Sigmoid colon (tissue), 7 donors: ENCODE results near the gene SIM2. TPM values are rescaled to one million over a fixed set of nuclear protein-coding genes. Genes with fewer than 3 reads are reported as not detected.

ENCODE experiments used
- DNase-seq: peaks from one replicate; pipeline ENCODE4 v3.0.0-alpha.2; 2019
- H3K27ac ChIP-seq, 4 donors: fragments of 200-600 bp; sonication (generic); one replicate each; pipeline ENCODE4 v1.5.1; 2016 to 2019; ENCODE audit warnings: mild to moderate bottlenecking in 1 of 4
- H3K27me3 ChIP-seq, 3 donors: fragments of 200-600 bp; sonication (generic); one replicate each; pipeline ENCODE4 v1.5.1; 2019; ENCODE audit warnings: mild to moderate bottlenecking in 1 of 3
- H3K36me3 ChIP-seq, 4 donors: fragments of 200-600 bp; sonication (generic); one replicate each; pipeline ENCODE4 v1.5.1; 2016 to 2019
- H3K4me1 ChIP-seq, 4 donors: fragments of 200-600 bp; sonication (generic); one replicate each; pipeline ENCODE4 v1.5.1; 2017 to 2019
- H3K4me3 ChIP-seq, 4 donors: fragments of 200-600 bp; sonication (generic); one replicate each; pipeline ENCODE4 v1.5.1; 2017 to 2019; ENCODE audit warnings: mild to moderate bottlenecking in 2 of 4, moderate library complexity in 1 of 4
- H3K9me3 ChIP-seq, 4 donors: fragments of 200-600 bp in 3 of 4; sonication (generic) in 3 of 4; one replicate each; pipeline versions ENCODE4 v1.5.1 to v1.6.1; 2013 to 2019
- EP300 ChIP-seq, 4 donors: sonication (generic); formaldehyde crosslinking; IDR thresholded peaks; one replicate each; pipeline ENCODE4 v1.6.1; 2017; ENCODE audit warnings: antibody characterized with exemption in 4 of 4
- POLR2A ChIP-seq, 2 donors: fragments of 450-650 bp; IDR thresholded peaks; one replicate each; pipeline ENCODE4 v1.6.1; 2016; ENCODE audit warnings: antibody characterized with exemption in 2 of 2, mild to moderate bottlenecking in 2 of 2, moderate library complexity in 2 of 2
- POLR2AphosphoS5 ChIP-seq, 4 donors: sonication (generic); formaldehyde crosslinking; IDR thresholded peaks; one replicate each; pipeline ENCODE4 v1.6.1; 2017; ENCODE audit warnings: antibody characterized with exemption in 4 of 4
- WGBS, 2 donors: extraction: QIAGEN DNeasy Blood & Tissue Kit; methylation state at CpG; one replicate each; pipeline ENCODE4 v1.1.7; 2013; 5-methylcytosine and 5-hydroxymethylcytosine counted together
- intact Hi-C: fragments of 100-400 bp; cut with DNase I; formaldehyde crosslinking; loops from one replicate; pipeline ENCODE4 v1.15.1; 2023
- polyA plus RNA-seq, 3 donors: library from polyadenylated mRNA; stranded (reverse); fragments of 200-250 nt; gene quantifications; one replicate each; pipeline ENCODE4 v1.2.3, GENCODE V29; 2013
- total RNA-seq, 4 donors: library from RNA; depleted of rRNA; stranded (reverse); fragments of >200 nt; gene quantifications; one replicate each; pipeline ENCODE4 v1.1.0, GENCODE V29; 2016
- TF ChIP-seq, protein P1 (sequence below), 4 experiments: fragments of 450-650 bp in 3 of 4; fragments of 200-600 bp in 1 of 4; IDR thresholded peaks; one replicate each; pipeline ENCODE4 v1.5.1; 2016 to 2019; ENCODE audit warnings: antibody characterized with exemption in 4 of 4, mild to moderate bottlenecking in 3 of 4, moderate library complexity in 2 of 4
- donor health status: healthy with polysubstance abuse.
- donor health status: Bipolar disorder and iron deficiency.
- donor health status: healthy.

Gene SIM2
- total and polyA plus RNA-seq, 7 donors = 0.01 to 0.60 TPM; not detected in 5

DNA sequence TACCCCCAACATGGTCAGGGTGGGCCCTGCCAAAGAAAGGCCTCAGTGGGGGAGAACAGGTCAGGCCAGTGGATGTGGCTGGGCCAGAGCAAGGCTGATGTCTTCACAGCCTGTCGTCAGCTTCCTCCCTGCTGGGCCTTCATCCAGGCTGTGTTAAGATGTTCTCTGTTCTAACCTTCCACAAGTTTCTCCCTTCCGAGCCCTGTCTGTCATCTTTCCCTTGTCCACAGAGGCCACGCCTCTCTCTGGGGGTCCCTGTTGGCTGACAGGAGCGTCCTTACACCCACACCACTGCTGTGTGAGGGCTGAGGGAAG lies 36.2 kb downstream of the SIM2 start:
- DNase-seq = no peak
- Histone ChIP-seq H3K4me3 (no peak overlapping the region), H3K36me3 (no peaks in the 10 kb centered on the region), H3K27me3 (peaks cover 0 to 58% (median 7%) of the 10 kb centered on the region in 3 donors), H3K27ac (no peak overlapping the region), H3K9me3 (peaks cover 0 to 4% (median 0%) of the 10 kb centered on the region in 4 donors), H3K4me1 (no peaks in the 10 kb centered on the region)
- intact Hi-C loops = no loop called here
- no peak for TF ChIP-seq POLR2AphosphoS5 (IDR thresholded peaks at IDR 0.05)
- TF ChIP-seq POLR2A (IDR thresholded peaks at IDR 0.05) = no peak
- TF ChIP-seq, protein P1, sequence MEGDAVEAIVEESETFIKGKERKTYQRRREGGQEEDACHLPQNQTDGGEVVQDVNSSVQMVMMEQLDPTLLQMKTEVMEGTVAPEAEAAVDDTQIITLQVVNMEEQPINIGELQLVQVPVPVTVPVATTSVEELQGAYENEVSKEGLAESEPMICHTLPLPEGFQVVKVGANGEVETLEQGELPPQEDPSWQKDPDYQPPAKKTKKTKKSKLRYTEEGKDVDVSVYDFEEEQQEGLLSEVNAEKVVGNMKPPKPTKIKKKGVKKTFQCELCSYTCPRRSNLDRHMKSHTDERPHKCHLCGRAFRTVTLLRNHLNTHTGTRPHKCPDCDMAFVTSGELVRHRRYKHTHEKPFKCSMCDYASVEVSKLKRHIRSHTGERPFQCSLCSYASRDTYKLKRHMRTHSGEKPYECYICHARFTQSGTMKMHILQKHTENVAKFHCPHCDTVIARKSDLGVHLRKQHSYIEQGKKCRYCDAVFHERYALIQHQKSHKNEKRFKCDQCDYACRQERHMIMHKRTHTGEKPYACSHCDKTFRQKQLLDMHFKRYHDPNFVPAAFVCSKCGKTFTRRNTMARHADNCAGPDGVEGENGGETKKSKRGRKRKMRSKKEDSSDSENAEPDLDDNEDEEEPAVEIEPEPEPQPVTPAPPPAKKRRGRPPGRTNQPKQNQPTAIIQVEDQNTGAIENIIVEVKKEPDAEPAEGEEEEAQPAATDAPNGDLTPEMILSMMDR (IDR thresholded peaks at IDR 0.05) = no peak
- TF ChIP-seq EP300 (IDR thresholded peaks at IDR 0.05) = no peak
- 68 to 70% methylated on average over 4 of the region's 4 CpGs for WGBS, 2 donors

- Histone ChIP-seq H3K36me3 (no peaks in the 10 kb centered on the region), H3K4me3 (no peak overlapping the region), H3K27me3 (peaks cover 0 to 51% (median 7%) of the 10 kb centered on the region in 3 donors), H3K9me3 (peaks cover 0 to 4% (median 0%) of the 10 kb centered on the region in 4 donors), H3K27ac (no peak overlapping the region), H3K4me1 (no peaks in the 10 kb centered on the region)
- WGBS, 2 donors = 85 to 86% methylated on average over 15 of the region's 15 CpGs
- TF ChIP-seq POLR2A (IDR thresholded peaks at IDR 0.05) (no peak), POLR2AphosphoS5 (IDR thresholded peaks at IDR 0.05) (no peak), EP300 (IDR thresholded peaks at IDR 0.05) (no peak)
- TF ChIP-seq, protein P1 (IDR thresholded peaks at IDR 0.05) = no peak
- DNase-seq = no peak
- intact Hi-C loops = no loop called here
Measured at GRCh38 chr21:36735724-36736320, 36.9 kb downstream of the SIM2 start.

GRCh38 chr21:36738489-36739126 lies 39.7 kb downstream of the SIM2 start:
- Histone ChIP-seq H3K36me3 (no peaks in the 10 kb centered on the region), H3K27me3 (peaks cover 0 to 37% (median 7%) of the 10 kb centered on the region in 3 donors), H3K27ac (no peak overlapping the region), H3K4me1 (no peaks in the 10 kb centered on the region), H3K4me3 (no peak overlapping the region), H3K9me3 (peaks cover 0 to 4% (median 0%) of the 10 kb centered on the region in 4 donors)
- peak; percentile 35 for DNase-seq
- intact Hi-C loops = no loop called here
- 76 to 80% methylated on average over 12 of the region's 12 CpGs for WGBS, 2 donors
- TF ChIP-seq POLR2A (IDR thresholded peaks at IDR 0.05) (no peak), POLR2AphosphoS5 (IDR thresholded peaks at IDR 0.05) (no peak)
- TF ChIP-seq, protein P1 (IDR thresholded peaks at IDR 0.05) = no peak

DNA sequence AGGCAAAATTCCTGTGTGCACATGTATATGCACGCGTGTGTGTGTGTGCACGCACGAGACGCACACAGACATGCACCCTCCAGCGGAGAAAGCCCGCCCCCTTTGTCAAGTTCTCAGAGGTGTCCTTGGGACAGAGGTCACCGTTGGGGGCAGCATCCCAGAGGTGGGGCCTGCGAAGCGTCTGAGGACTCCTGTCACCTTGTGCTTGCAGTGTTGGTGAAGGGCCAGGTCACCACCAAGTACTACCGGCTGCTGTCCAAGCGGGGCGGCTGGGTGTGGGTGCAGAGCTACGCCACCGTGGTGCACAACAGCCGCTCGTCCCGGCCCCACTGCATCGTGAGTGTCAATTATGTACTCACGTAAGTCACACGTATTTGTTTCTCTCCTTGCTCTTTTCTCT lies 42.6 kb downstream of the SIM2 start:
- WGBS, 2 donors = 92 to 93% methylated on average over 21 of the region's 21 CpGs
- TF ChIP-seq, protein P1 (IDR thresholded peaks at IDR 0.05) = no peak
- no peak for TF ChIP-seq POLR2AphosphoS5 (IDR thresholded peaks at IDR 0.05)
- no peak for TF ChIP-seq POLR2A (IDR thresholded peaks at IDR 0.05)
- TF ChIP-seq EP300 (IDR thresholded peaks at IDR 0.05) = no peak
- DNase-seq = no peak
- Histone ChIP-seq H3K4me1 (no peaks in the 10 kb centered on the region), H3K27ac (no peak overlapping the region), H3K27me3 (peaks cover 0 to 39% (median 0%) of the 10 kb centered on the region in 3 donors), H3K36me3 (no peaks in the 10 kb centered on the region), H3K4me3 (no peak overlapping the region), H3K9me3 (no peaks in the 10 kb centered on the region)
- intact Hi-C loops = no loop called here
